Neural progenitor cell (in vitro differentiated cells): ENCODE measurements around the gene G3BP1.

Experiments used
- EZH2 ChIP-seq: fragments of 200-600 bp; sonication (generic); IDR thresholded peaks from 2 replicates; pipeline ENCODE4 v1.6.1; 2017; ENCODE audit warnings: antibody characterized with exemption, mild to moderate bottlenecking, moderate library complexity
- TF ChIP-seq, protein P1 (sequence below): fragments of 200-600 bp; sonication (generic); IDR thresholded peaks from 2 replicates; pipeline ENCODE4 v1.5.1; 2017; ENCODE audit warnings: antibody characterized with exemption, mild to moderate bottlenecking

DNA sequence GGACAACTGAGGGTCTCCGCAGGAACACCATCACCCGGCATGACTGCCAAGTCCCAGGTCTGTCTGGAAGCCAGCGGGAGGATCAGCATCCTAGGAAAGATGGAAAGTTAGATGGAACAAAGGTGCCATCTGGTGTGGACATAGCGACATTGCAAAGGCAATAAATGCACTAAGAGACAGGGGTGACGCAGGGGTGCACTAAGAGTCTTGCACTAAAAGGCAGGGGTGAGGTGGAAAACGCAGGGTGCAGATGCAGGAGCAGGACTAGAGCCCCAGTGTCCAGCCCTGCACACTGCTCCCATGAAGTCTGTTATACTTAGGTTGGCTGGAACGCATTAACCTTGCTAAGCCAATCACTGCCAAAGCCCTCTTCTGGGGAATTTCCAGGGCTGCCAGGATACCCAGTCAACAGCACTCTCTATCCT is 28.9 kb upstream of the G3BP1 start:
- TF ChIP-seq, protein P1, sequence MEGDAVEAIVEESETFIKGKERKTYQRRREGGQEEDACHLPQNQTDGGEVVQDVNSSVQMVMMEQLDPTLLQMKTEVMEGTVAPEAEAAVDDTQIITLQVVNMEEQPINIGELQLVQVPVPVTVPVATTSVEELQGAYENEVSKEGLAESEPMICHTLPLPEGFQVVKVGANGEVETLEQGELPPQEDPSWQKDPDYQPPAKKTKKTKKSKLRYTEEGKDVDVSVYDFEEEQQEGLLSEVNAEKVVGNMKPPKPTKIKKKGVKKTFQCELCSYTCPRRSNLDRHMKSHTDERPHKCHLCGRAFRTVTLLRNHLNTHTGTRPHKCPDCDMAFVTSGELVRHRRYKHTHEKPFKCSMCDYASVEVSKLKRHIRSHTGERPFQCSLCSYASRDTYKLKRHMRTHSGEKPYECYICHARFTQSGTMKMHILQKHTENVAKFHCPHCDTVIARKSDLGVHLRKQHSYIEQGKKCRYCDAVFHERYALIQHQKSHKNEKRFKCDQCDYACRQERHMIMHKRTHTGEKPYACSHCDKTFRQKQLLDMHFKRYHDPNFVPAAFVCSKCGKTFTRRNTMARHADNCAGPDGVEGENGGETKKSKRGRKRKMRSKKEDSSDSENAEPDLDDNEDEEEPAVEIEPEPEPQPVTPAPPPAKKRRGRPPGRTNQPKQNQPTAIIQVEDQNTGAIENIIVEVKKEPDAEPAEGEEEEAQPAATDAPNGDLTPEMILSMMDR: peak; percentile 73
- no peak for TF ChIP-seq EZH2
